SKM-1 treated with dmso at 0.1 percent for 144 hours (cell line): ENCODE measurements around the gene ZBTB48.
A peak's percentile ranks its signal among the peaks of the same experiment; 100 is the strongest.
"Not testable (repeated sequence)": the region's sequence is repeated elsewhere in the genome, so short reads cannot be mapped to it uniquely, and the experiment has no call there.

Experiments used
- DNase-seq: peaks from one replicate; lab custom pipeline; 2025; ENCODE audit not compliant: unreplicated experiment; lab: John Stamatoyannopoulos, UW

ZBTB48 gene

DNA sequence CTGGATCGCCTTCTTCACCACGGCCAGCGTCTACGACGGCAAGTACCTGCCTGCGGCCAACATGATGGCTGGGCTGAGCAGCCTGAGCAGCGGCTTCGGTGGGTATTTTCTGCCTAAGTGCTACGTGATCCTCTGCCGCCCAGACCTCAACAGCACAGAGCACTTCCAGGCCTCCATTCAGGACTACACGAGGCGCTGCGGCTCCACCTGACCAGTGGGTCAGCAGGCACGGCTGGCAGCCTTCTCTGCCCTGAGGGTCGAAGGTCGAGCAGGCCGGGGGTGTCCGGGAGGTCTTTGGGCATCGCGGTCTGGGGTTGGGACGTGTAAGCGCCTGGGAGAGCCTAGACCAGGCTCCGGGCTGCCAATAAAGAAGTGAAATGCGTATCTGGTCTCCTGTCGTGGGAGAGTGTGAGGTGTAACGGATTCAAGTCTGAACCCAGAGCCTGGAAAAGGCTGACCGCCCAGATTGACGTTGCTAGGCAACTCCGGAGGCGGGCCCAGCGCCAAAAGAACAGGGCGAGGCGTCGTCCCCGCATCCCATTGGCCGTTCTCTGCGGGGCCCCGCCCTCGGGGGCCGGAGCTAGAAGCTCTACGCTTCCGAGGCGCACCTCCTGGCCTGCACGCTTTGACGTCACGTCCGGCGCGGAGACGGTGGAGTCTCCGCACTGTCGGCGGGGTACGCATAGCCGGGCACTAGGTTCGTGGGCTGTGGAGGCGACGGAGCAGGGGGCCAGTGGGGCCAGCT, at the start of gene ZBTB48:
ZBTB48 (plus strand) TSS at position 621 of the 745 bp plus-strand sequence. CDS start 616 bp downstream, outside the sequence.
- DNase-seq = peak; percentile 96

DNA sequence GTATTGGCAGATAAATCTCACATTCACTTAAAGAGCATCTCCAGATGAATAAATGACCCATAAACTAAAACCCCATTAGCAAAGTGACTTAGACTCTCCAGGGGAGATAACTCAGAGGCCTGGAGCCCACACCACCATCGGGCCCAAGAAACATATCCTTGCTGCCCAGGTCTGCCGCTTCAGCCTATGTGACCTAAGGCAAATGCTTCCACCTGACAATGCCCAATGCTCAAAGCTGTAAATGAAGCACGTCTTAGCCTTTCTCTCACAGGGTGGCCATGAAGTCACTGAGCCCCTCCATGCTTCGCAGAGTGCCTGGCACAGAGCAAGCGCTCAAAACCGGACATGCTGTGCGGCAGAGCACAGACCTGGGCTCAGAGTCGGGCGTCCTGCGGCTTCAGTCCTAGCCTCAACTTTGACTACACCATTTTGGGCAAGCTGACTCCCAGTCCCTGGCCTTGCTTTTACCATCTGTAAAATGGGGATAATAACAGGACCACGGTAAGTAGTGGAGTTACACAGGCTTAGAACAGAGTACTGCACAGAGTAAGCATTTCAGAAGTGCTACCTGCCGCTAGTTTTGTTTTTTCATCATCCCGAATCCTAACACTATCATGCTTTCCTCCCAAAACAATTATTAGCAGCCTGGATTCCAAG, 49.2 kb upstream of the ZBTB48 start:
- no peak for DNase-seq

DNA sequence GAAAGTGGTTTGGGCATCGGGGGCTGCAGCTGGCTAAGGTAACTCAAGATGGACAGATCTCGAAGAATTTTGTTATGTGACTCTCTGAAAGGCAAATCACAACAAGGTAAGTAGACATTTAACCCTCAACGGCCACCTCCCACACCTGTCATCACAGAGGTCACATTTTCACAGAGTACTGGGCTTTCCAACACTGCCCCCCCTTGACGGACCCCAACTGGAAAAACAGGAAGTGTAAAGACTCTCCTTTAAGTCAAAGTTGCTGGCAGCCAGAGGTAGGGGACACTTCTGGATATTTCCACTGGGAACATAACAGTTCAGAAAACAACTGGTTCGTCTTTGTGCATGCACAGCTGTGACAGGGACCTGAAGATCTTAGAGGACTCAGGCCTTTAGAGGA, 47.8 kb upstream of the ZBTB48 start:
- no peak for DNase-seq

DNA sequence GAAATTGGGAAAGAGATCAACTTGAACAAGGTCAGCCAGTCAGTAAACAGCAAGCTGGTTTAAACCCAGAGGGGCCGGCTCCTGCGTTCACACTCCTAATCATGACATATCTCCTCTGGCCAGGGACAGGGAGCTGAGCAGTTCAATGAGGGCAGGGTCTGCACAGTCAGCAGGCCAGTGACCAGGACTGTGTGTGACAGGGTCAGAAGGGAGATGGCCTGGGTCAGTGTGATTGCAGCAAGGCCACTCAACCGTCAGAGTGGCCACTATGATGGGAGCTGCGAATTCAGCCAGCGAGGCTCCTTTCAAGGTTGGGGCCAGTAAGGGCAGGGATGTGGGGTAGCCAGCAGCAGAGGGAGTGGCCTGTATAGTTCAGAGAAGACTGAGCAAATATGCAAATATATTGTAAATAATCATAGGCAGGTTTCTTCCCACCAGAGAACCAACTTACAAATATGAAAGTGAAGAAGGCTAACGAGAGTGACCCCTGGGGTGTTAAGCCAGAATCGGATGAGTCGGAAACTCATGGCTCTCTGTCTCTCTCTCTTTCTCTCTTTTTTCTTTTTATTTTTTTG, 45.5 kb upstream of the ZBTB48 start:
- no peak for DNase-seq

DNA sequence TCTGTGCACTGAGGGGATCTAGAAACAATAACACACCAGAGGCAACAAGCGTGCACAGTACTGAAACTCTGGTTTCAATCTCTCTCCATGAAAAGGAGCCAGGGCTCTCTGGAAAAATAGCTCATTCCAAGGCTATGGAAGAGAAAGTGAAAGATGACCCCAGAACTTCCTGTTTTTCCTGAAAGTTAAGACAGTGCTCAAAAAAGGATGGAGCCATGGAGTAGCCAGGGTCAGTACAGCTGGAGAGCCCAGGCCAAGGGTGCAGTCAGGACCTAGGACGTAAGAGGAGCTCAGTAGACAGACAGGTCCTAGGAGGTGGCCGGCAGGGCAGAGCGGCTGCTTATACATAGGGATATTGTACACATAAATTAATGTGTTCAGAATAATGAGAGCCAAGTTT, 44.6 kb upstream of the ZBTB48 start:
- no peak for DNase-seq

DNA sequence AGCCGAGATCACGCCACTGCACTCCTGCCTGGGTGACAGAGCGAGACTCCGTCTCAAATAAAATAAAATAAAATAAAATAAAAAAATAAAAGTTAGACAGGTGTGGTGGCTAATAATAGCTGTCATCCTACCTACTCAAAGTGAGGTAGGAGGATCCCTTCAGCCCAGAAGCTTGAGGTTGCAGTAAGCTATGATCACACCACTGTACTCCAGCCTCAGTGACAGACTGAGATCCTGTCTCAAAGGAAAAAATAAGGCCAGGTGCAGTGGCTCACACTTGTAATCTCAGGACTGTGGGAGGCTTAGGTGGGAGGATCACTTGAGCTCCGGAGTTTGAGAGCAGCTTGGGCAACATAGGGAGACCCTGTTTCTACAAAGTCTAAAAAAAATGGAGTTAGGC, 43.5 kb upstream of the ZBTB48 start:
- no peak for DNase-seq

DNA sequence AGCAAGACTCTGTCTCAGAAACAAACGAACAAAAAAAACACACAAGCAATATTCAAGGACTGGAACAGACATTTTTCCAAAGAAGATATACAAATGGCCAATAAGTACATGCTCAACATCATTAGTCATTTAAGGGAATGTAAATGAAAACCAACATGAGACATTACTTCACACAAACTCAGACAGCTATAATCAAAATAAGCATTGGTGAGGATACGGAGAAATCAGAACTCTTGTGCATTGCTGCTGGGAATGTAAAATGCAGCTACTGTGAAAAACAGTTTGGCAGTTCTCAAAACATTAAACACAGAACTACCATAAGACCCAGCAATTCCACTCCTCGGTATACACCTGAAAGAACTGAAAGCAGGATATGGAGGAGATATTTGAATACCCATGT, 40.8 kb upstream of the ZBTB48 start:
- no peak for DNase-seq

DNA sequence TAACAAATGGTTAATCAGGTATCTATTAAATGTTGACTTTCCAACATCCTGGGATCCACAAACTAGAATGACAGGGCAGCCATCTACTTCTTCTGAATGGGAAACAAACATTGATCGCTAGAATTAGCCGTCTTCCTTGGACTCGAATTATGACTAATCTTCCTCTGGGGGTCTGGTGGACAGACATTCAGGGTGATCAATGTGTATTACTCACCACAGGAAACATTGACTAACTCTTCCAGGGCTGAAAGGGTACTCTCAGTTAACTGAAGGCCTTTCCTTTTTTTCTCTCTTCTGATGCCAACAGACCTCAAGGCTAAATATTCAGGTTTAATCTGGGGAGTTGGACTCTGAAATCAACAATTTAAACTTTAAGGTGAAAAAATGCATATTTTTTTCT, 35.0 kb upstream of the ZBTB48 start:
- DNase-seq = no peak

DNA sequence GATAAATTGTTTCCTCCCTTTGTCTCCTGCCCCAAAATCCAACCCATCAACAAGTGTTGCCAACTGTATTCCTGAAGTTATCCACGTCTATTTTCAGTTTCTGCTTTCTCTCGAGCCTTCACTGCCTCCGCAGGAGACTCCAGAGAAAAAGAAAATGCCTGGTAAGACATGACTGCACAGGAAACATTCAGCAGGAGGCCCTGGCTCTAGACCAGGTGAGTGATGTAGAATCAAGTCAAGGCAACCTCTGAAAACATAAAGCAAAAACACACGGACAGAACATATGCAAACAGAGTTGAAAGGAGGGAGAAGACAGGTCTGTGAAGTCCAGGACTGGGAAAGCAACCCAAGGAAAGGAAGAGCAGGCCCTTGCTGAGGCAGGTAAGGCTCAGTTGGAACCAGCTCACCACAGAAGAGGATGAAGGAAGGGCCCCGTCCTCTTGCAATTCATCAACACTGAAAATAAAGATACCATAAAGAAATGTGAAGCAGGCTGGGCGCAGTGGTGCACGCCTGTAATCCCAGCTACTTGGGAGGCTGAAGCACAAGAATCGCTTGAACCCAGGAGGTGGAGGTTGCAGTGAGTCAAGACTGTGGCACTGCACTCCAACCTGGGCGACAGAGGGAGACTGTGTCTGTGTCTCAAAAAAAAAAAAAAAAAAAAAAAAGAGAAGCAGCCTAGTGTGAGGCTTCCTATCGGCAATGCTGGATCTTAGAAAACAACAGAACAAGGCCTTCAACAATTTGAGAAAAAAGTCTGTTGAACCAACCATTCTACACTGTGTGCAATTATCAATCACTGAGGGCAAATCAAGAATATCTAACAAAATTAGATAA, 34.3 kb upstream of the ZBTB48 start:
- no peak for DNase-seq

DNA sequence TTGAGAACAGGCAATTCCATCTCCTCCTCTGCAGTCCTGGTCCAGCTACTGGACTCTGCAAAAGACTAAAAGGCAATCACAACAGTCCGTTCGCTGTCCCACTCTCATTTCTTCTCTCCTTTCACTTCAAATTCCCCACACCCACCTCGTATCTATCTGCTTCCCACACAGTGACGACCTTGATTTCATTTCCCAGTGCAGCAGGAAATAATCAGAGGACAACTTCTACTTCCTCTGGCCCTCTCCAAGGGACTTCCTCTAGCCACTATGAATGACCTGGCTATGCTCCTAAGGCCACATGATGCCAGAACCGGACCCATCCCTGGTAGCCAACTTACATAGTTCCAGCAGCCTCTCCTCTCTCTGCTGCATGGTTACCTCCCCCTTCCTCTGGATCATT, 33.5 kb upstream of the ZBTB48 start:
- no peak for DNase-seq

DNA sequence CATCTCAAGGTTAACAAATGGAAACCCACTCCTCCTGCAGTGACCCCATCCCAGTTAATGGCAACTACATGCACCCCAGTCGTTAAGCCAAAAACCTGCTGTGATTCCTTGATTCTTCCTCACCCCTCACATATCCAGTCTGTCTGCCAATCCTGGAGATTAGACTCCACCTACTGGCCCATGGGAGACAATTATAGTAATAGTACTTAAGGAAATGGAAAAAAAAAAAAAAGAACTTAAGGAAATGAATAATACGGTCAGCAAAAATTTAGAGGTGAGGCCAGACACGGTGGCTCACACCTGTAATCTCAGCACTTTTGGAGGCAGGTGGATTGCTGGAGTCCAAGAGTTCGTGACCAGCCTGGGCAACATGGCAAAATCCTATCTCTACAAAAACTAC, 32.5 kb upstream of the ZBTB48 start:
- DNase-seq = no peak

DNA sequence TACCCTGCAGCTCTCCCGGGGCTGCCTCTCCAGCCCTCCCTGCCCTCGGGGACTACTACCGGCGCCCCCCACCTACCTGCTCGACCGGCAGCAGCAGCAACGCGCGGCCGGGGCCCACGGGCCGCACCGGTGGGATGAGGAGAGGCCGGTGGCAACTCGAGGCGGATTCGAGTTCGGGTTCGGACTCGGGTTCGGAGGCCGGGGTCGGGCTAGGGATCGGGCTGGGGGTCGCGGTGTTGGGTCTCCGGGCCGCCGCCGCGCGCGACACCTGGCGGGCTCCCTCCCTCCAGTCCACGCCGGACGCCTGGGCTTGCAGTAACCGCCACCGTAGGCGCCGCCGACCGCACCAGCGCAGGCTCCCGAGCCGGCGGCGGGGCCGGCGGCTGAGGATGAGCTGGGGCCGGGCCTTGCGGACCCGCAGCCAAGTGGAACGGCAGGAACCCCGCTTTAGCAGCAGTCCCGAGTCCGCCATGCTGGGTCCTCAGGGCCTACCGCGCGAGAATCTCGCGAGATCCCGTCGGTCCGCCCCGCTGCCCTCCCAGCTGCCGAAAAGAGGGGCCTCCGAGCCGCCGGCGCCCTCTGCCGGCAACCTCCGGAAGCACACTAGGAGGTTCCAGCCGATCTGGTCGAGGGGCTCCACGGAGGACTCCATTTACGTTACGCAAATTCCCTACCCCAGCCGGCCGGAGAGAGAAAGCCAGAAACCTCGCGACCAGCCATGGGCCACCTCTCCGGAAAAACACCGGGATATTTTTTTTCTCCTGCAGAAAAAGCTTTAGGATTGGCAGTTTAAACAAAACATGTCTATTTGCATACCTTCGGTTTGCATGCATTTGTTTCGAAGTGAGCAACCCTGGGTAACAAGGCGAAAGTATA, 25.5 kb upstream of the ZBTB48 start, which contains the start of gene NOL9:
NOL9 (minus strand) TSS at position 483 of the 876 bp plus-strand sequence; CDS start at position 472, 11 bp downstream.
- peak; percentile 85 for DNase-seq

DNA sequence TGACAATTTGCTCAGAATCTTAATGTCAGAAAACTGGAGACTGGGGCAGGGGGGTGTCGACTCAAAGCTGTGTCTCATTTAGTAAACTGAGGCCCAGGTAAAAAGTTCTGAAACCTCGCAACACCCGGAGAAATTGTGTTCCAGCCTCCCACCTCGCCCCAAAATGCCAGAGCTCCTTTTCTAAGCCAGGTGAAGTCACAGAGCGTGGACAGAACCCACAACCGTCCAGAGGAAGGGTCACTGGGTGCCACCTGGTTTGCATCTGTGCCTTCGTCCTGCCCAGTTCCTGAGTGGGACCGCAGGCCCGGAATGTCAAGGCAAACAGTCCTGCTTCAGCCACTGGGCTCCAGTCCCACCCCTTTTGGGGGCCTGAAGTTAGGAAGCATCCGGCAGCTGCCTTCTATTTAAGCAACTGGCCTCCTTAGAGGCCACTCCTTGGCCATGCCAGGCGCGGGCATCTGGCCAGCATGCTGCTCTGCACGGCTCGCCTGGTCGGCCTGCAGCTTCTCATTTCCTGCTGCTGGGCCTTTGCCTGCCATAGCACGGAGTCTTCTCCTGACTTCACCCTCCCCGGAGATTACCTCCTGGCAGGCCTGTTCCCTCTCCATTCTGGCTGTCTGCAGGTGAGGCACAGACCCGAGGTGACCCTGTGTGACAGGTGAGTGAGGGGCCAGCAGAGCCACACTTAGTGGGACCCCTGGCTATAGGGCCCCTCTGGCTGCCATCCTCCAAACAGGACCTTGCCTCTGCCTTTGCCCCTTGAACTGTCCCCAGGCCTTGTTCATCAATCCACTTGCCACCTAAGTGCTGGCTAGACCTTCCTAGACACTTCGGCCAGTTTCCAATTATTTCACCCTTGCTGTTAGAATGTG, 24.7 kb upstream of the ZBTB48 start, which contains the start of gene TAS1R1:
TAS1R1 (plus strand) TSS at position 401 of the 872 bp plus-strand sequence; CDS start at position 468, 67 bp downstream.
- no peak for DNase-seq

DNA sequence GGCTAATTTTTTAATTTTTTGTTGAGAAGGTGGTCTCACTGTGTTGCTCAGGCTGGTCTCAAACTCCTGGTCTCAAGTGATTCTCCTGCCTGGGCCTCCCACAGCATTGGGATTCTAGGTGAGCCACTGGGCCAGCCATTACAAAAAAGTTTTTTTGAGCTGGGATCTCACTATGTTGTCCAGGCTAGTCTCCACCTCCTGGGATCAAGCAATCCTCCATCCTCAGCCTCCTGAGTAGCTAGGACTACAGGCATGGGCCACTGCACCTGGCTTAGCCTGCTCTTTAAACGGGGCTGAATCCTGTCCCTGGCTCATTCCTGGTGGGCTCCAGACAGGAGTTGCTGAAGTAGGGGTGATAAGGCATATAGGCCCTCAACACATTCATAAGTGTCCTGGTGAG, 22.2 kb upstream of the ZBTB48 start:
- DNase-seq = no peak

DNA sequence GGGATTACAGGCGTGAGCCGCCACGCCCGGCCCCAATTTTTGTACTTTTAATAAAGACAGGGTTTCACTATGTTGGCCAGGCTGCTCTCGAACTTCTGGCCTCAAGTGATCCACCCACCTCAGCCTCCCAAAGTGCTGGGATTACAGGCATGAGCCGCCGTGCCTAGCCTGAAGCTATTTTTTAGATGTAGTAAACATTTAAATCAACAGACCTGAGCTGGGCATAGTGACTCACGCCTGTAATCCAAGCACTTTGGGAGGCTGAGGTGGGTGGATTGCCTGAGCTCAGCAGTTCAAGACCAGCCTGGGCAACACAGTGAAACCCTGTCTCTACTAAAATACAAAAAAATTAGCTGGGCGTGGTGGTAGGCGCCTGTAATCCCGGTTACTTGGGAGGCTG, 20.6 kb upstream of the ZBTB48 start:
- not testable (repeated sequence) for DNase-seq

DNA sequence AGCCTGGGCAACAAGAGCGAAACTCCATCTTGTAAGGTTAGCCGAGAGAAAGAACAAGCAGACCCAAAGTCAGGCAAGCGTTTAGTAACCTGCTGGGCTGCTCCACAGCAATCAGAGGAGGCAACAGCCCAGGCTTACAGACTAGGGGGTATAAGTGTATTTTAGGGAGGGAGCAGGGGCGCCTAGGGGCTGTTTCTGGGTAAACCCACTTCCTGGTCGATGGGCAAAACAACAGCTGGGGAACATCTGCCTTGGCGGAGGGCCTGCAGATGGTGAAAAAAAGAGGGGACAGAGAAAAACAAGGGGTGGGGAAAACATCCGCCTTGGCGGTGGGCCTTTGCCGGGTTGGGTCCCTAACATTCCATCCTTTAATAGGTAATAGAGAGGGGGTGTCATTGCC, 19.5 kb upstream of the ZBTB48 start:
- no peak for DNase-seq

DNA sequence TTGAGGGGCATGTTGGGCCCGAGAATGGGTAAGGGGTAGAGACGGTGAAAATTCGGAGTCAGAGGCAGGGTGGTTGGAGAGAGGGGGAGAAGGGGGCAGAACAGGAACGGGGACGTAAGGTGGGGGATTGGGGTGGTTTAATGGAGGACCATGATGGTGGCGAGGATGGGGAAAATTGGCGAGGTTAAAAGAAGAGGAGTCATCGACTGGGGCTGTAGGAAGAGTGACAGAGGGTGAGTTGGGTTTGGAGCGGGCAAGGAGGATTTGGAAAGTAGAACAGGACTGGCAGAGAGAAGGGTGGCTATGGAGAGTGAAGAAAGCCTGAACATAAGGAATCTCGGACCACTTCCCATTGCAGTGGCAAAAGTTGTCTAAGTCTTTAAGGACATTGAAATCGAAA, 10.8 kb upstream of the ZBTB48 start:
- DNase-seq = no peak

DNA sequence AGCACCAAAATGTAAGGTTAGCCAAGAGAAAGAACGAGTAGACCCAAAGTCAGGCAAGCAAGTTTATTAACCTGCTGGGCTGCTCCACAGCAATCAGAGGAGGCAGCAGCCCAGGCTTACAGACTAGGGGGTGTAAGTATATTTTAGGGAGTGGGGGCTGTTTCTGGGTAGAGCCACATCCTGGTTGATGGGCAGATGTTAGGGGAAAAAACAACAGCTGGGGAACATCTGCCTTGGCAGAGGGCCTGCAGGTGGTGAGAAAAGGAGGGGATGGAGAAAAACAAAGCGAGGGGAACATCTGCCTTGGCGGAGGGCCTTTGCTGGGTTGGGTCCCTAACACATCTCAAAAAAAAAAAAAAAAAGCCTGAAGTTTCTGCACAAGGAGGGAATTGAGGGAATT, 9.7 kb upstream of the ZBTB48 start:
- no peak for DNase-seq

DNA sequence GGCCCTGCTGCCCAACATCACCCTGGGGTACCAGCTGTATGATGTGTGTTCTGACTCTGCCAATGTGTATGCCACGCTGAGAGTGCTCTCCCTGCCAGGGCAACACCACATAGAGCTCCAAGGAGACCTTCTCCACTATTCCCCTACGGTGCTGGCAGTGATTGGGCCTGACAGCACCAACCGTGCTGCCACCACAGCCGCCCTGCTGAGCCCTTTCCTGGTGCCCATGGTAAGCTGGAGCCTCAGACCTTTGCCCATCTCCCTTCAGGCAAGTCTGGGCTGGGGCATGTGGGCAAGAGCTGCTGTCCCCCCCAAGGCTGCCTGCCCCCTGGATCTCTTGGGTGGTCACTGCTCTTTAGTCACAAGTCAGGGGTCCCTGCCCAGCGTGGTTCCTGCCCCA, 8.8 kb upstream of the ZBTB48 start:
- DNase-seq = no peak
